Right lobe of liver (tissue), 4 donors: ENCODE results near the gene IL21R.

Experiments
- CTCF ChIP-seq, 4 donors: fragments of 200-600 bp in 3 of 4; fragments of 450-650 bp in 1 of 4; IDR thresholded peaks; one replicate each; pipeline versions ENCODE4 v1.5.1 to v1.8.0; 2016 to 2022; ENCODE audit warnings: antibody characterized with exemption in 4 of 4, mild to moderate bottlenecking in 2 of 4
- POLR2A ChIP-seq: fragments of 450-650 bp; IDR thresholded peaks from one replicate; pipeline ENCODE4 v1.6.1; 2017; ENCODE audit warnings: antibody characterized with exemption, mild to moderate bottlenecking
- donor health status: DM: no; HTN: no; CAD: no.
- donor health status: DM: no; HTN: no; CAD: no.
- donor health status: DM: no; HTN: yes; CAD: no.

- TF ChIP-seq POLR2A (no peak), CTCF (IDR thresholded peaks at IDR 0.05) (no peak)
Observed at GRCh38 chr16:27425961-27426360, 24.0 kb downstream of the IL21R start.
